Cardiac muscle cell (in vitro differentiated cells and primary cell): Measurements from ENCODE around the gene ISYNA1. TPM values are rescaled to one million over a fixed set of nuclear protein-coding genes. Genes with fewer than 3 reads are reported as not detected.

Experiments
- DNase-seq, 2 donors: peaks; one replicate each; pipeline versions ENCODE4 v3.0.0 to v3.0.0-alpha.2; 2010 to 2017; ENCODE audit warnings: low read depth in 1 of 2, low spot score in 1 of 2
- H3K27ac ChIP-seq: fragments of 200-600 bp; sonication (generic); 2 replicates; pipeline ENCODE4 v1.5.1; 2016
- H3K27me3 ChIP-seq: fragments of 200-600 bp; sonication (generic); 2 replicates; pipeline ENCODE4 v1.6.0; 2016; ENCODE audit warnings: control low read depth
- H3K36me3 ChIP-seq: fragments of 200-600 bp; sonication (generic); 2 replicates; pipeline ENCODE4 v1.5.1; 2016; ENCODE audit warnings: control low read depth
- H3K4me1 ChIP-seq: fragments of 200-600 bp; sonication (generic); 2 replicates; pipeline ENCODE4 v1.8.1; 2017; ENCODE audit warnings: low read depth, mild to moderate bottlenecking, mixed run types
- H3K4me3 ChIP-seq: fragments of 200-600 bp; sonication (generic); 2 replicates; pipeline ENCODE4 v1.5.1; 2016; ENCODE audit warnings: mild to moderate bottlenecking
- H3K9me3 ChIP-seq: fragments of 200-600 bp; sonication (generic); 2 replicates; pipeline ENCODE4 v1.5.1; 2017; ENCODE audit warnings: low read depth, mild to moderate bottlenecking, control low read depth
- polyA plus RNA-seq: library from polyadenylated mRNA; unstranded; fragments of >200 nt; fragmentation: Nextera tagmentation; extraction: Ambion mirVana; gene quantifications from 2 replicates; pipeline ENCODE4 v1.2.1, GENCODE V29; 2016
- total RNA-seq: library from RNA; depleted of rRNA; stranded (reverse); fragments of >200 nt; gene quantifications from 2 replicates; pipeline ENCODE4 v1.2.3, GENCODE V29; 2016
- TF ChIP-seq, protein P1 (sequence below): IDR thresholded peaks from 2 replicates; pipeline ENCODE4 v1.5.1; 2012; ENCODE audit warnings: low read depth, mild to moderate bottlenecking, low read length

Gene ISYNA1
- total and polyA plus RNA-seq, 2 experiments from 2014 or later, result 298 to 370 TPM

DNA sequence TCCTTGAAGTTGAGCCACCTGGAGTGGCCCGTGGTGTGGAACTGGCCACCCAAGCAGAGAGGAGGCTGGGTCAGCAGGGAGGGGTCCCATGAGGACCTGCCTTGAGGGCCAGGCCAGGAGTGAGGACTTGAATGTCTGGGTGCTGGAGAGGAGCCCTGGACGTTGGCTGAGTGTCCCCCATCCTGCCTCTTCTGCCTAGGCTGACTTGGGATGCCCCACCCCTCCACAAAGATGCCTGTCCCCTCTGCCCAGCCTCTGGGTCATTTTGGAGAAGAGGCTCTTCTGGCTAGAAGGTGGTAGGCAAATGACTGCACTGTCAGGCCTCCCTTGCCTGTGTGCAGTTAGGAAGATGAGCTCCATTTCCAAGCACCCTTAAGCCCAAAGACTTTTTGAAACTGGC, 17.0 kb downstream of the ISYNA1 start:
- no peak for DNase-seq
- no peaks in the 10 kb centered on the region for H3K9me3 ChIP-seq
- H3K27me3 ChIP-seq, result no peaks in the 10 kb centered on the region
- no peak overlapping the region for H3K27ac ChIP-seq
- no peaks in the 10 kb centered on the region for H3K36me3 ChIP-seq
- H3K4me1 ChIP-seq, result peaks cover 13% of the 10 kb centered on the region
- TF ChIP-seq, protein P1, sequence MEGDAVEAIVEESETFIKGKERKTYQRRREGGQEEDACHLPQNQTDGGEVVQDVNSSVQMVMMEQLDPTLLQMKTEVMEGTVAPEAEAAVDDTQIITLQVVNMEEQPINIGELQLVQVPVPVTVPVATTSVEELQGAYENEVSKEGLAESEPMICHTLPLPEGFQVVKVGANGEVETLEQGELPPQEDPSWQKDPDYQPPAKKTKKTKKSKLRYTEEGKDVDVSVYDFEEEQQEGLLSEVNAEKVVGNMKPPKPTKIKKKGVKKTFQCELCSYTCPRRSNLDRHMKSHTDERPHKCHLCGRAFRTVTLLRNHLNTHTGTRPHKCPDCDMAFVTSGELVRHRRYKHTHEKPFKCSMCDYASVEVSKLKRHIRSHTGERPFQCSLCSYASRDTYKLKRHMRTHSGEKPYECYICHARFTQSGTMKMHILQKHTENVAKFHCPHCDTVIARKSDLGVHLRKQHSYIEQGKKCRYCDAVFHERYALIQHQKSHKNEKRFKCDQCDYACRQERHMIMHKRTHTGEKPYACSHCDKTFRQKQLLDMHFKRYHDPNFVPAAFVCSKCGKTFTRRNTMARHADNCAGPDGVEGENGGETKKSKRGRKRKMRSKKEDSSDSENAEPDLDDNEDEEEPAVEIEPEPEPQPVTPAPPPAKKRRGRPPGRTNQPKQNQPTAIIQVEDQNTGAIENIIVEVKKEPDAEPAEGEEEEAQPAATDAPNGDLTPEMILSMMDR, result no peak
- no peak overlapping the region for H3K4me3 ChIP-seq

GRCh38 chr19:18419699-18420460, 18.1 kb downstream of the ISYNA1 start:
- no peak for DNase-seq
- Histone ChIP-seq H3K4me3 (peak overlapping the region; percentile 43), H3K36me3 (no peaks in the 10 kb centered on the region), H3K4me1 (peaks cover 12% of the 10 kb centered on the region), H3K9me3 (no peaks in the 10 kb centered on the region), H3K27ac (peak overlapping the region; percentile 45), H3K27me3 (no peaks in the 10 kb centered on the region)
- TF ChIP-seq, protein P1, result no peak

DNA sequence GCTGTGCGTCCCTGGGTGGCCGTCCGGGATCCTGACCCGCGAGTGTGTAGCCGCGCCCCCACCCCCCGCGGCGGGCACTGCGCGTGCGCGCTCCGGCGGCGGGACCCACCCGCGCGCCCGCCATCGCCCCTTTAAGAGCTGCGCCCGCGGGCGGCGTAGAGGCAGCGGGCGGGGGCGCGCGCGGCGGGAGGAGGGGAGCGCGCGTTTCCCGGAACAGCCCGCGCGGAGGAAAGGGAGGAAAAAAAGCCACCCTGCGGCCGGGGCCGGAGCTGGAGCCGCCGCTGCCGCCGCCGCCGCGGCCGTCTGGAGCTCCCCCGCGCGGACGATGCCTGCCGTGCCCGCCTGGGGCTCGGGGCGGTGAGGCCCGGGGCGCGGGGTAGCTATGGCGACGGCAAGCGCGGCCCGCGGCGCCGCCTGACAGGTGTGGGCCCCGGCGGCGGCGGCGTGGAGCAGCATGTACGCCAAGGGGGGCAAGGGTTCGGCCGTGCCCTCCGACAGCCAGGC, 18.7 kb downstream of the ISYNA1 start, which contains the start of gene SSBP4:
Gene SSBP4 (plus strand): TSS at position 204 of the 504 bp plus-strand sequence. CDS start 251 bp downstream, at position 455.
- Histone ChIP-seq H3K27me3 (no peaks in the 10 kb centered on the region), H3K27ac (peak within 1 kb of the TSS; percentile 45), H3K4me3 (peak within 1 kb of the TSS; percentile 43), H3K9me3 (no peaks in the 10 kb centered on the region), H3K36me3 (no peaks in the 10 kb centered on the region), H3K4me1 (peaks cover 15% of the 10 kb centered on the region)
- TF ChIP-seq, protein P1, result no peak
- peak; percentile 83 to 90 for DNase-seq

DNA sequence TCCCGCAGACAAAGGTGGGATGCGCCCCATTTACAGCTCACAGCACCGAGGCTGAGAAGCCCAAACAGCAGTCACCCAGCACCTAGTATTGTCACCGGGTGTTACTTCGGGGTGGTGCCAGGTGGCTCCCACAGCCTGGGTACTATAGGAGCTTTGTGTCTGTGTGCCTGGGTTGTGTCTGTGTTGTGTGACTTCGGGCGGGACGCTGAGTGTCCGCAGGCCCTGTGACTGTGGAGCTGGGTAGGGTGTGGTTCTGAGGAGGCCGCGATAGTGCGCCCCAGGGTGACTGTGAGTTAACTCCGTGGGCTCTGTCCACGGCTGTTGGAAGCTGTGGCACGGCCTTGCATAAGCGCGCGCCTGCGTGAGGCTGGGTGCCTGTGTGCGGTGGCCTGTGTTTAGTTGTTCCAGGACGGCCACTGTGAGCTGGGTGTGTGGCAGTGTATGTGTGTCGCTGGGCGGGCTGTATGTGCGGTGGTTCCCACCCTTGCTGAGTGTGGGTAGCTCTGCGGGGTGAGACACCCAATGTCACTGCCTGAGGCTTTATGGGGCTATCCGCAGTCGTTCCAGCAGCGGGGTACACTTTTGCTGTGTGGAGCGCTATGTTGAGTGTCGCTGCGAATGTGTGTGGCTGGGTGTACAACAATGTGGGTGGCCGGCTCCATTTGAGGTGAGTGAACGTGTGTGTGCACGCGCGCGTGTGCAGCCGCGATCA, 19.3 kb downstream of the ISYNA1 start:
- Histone ChIP-seq H3K36me3 (no peaks in the 10 kb centered on the region), H3K4me1 (peaks cover 13% of the 10 kb centered on the region), H3K9me3 (no peaks in the 10 kb centered on the region), H3K27me3 (no peaks in the 10 kb centered on the region), H3K4me3 (peak overlapping the region; percentile 43), H3K27ac (no peak overlapping the region)
- no peak for DNase-seq
- TF ChIP-seq, protein P1, result no peak

DNA sequence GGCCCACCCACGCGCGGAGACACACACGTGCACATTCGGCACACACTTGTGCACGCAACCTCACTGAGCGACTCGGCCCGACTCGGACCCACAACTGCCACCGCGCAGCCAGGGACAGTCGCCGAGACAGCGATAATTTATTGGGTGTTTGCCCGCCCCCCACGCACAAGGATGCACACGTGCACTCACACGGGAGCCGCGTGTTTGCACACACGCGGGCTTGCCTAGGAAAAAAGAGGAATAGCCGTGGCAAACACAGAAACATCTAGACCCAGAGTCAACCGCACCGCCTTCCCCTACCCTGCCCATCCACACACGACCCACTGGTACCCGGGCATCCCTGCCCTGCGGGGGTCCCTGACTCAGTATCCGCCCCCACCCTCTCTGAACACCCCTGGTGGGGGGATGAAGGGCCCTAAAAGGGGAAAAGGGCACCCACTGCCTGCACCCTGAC, 19.9 kb downstream of the ISYNA1 start:
- Histone ChIP-seq H3K9me3 (no peaks in the 10 kb centered on the region), H3K27me3 (no peaks in the 10 kb centered on the region), H3K4me1 (peaks cover 13% of the 10 kb centered on the region), H3K27ac (no peak overlapping the region), H3K4me3 (peak overlapping the region; percentile 16), H3K36me3 (no peaks in the 10 kb centered on the region)
- no peak for DNase-seq
- TF ChIP-seq, protein P1, result no peak
